ENCODE results near the gene PLEKHO2. TPM values are rescaled to one million over a fixed set of nuclear protein-coding genes. Genes with fewer than 3 reads are reported as not detected.

Gene PLEKHO2
- total RNA-seq, 4 donors from 2014 or later: 4.7 to 18.2 (median 7.4) TPM

- no peak for TF ChIP-seq POLR2A (IDR thresholded peaks at IDR 0.05)
- TF ChIP-seq, protein P1, sequence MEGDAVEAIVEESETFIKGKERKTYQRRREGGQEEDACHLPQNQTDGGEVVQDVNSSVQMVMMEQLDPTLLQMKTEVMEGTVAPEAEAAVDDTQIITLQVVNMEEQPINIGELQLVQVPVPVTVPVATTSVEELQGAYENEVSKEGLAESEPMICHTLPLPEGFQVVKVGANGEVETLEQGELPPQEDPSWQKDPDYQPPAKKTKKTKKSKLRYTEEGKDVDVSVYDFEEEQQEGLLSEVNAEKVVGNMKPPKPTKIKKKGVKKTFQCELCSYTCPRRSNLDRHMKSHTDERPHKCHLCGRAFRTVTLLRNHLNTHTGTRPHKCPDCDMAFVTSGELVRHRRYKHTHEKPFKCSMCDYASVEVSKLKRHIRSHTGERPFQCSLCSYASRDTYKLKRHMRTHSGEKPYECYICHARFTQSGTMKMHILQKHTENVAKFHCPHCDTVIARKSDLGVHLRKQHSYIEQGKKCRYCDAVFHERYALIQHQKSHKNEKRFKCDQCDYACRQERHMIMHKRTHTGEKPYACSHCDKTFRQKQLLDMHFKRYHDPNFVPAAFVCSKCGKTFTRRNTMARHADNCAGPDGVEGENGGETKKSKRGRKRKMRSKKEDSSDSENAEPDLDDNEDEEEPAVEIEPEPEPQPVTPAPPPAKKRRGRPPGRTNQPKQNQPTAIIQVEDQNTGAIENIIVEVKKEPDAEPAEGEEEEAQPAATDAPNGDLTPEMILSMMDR (IDR thresholded peaks at IDR 0.05): no peak
- Histone ChIP-seq H3K36me3 (no peaks in the 10 kb centered on the region), H3K4me1 (peaks cover 0 to 13% (median 0%) of the 10 kb centered on the region in 4 donors)
Observed at GRCh38 chr15:64902863-64903262, 61.1 kb downstream of the PLEKHO2 start.

DNA sequence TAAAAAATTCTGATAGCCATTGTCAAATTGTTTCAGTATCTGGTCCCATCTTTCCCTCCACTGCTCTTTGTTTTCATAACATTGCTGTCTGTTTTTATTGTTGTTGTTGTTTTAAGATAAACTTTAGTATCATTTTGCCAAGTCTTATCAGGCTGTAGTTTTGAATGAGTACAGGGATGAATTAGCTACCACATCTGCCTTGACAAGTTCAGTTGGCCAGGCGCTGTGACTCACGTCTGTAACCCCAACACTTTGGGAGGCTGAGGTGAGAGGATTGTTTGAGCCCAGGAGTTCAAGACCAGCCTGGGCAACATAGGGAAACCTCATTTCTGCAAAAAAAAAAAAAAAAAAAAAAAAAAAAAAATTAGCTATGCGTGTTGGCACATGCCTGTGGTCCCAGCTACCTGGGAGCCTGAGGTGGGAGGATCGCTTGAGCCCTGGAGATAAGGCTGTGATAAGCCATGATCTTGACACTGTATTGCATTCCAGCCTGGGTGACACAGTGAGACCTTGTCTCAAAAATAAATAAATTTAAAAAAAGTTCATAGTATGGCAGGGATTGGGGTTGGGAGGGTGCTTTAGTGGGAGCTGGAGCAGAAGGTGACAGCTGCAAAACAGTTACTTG lies 61.7 kb downstream of the PLEKHO2 start:
- Histone ChIP-seq H3K27me3 (no peaks in the 10 kb centered on the region), H3K27ac (no peak overlapping the region)
- TF ChIP-seq POLR2A (IDR thresholded peaks at IDR 0.05): no peak
- TF ChIP-seq, protein P1 (IDR thresholded peaks at IDR 0.05): no peak

More at GRCh38 chr15:64902863-64903262, 61.1 kb downstream of the PLEKHO2 start:
- peaks cover 0 to 10% (median 2%) of the 10 kb centered on the region in 4 donors for H3K9me3 ChIP-seq
- no peak overlapping the region for H3K27ac ChIP-seq
- H3K4me3 ChIP-seq: no peak overlapping the region
- H3K27me3 ChIP-seq: no peaks in the 10 kb centered on the region
- no peak for DNase-seq

GRCh38 chr15:64904189-64904588 lies 62.5 kb downstream of the PLEKHO2 start:
- Histone ChIP-seq H3K27me3 (no peaks in the 10 kb centered on the region), H3K4me1 (peaks cover 0 to 7% (median 0%) of the 10 kb centered on the region in 4 donors), H3K9me3 (peaks cover 0 to 10% (median 2%) of the 10 kb centered on the region in 4 donors), H3K36me3 (no peaks in the 10 kb centered on the region), H3K27ac (no peak overlapping the region), H3K4me3 (no peak overlapping the region)
- TF ChIP-seq POLR2A (IDR thresholded peaks at IDR 0.05): no peak
- TF ChIP-seq, protein P1 (IDR thresholded peaks at IDR 0.05): no peak
- DNase-seq: no peak

More for the DNA sequence above, 61.7 kb downstream of the PLEKHO2 start:
- peaks cover 0 to 10% (median 2%) of the 10 kb centered on the region in 4 donors for H3K9me3 ChIP-seq
- no peak overlapping the region for H3K4me3 ChIP-seq
- H3K36me3 ChIP-seq: no peaks in the 10 kb centered on the region
- H3K4me1 ChIP-seq: peaks cover 0 to 7% (median 0%) of the 10 kb centered on the region in 4 donors
- no peak for DNase-seq

- DNase-seq: peak; percentile 73 to 90 (median 78)
- H3K27ac ChIP-seq: peak overlapping the region in 2 of 4 donors; percentile 38 to 53
- H3K36me3 ChIP-seq: no peaks in the 10 kb centered on the region
- H3K4me1 ChIP-seq: peaks cover 0 to 7% (median 0%) of the 10 kb centered on the region in 4 donors
- TF ChIP-seq, protein P1 (IDR thresholded peaks at IDR 0.05): peak; percentile 55 to 87 (median 71)
- no peak for TF ChIP-seq POLR2A (IDR thresholded peaks at IDR 0.05)
- H3K27me3 ChIP-seq: no peaks in the 10 kb centered on the region
- H3K9me3 ChIP-seq: peaks cover 0 to 10% (median 2%) of the 10 kb centered on the region in 4 donors
- peak overlapping the region; percentile 2 to 48 (median 18) for H3K4me3 ChIP-seq
Observed at GRCh38 chr15:64905119-64905831, 63.6 kb downstream of the PLEKHO2 start.

DNA sequence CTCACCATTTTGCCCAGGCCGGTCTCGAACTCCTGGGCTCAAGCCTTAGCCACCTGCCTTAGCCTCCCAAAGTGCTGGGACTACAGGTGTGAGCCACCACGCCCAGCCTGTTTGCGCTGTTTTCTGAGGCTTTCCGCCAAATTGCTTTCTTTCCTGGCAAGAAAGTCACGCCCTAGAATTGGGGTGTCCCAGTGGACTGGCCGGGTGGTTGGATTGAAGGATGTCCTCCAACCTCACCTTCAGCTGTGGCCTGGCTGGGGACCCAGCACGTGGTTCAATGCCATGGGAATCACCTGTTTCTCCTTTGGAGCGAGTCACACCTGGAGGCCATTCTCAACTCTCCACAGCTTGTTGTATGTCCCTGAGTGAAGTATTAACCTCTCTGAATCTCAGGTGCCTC lies 64.2 kb downstream of the PLEKHO2 start:
- Histone ChIP-seq H3K4me3 (no peak overlapping the region), H3K4me1 (peaks cover 0 to 7% (median 0%) of the 10 kb centered on the region in 4 donors), H3K27me3 (no peaks in the 10 kb centered on the region), H3K36me3 (no peaks in the 10 kb centered on the region), H3K9me3 (peaks cover 0 to 8% (median 1%) of the 10 kb centered on the region in 4 donors), H3K27ac (no peak overlapping the region)
- DNase-seq: no peak
- TF ChIP-seq POLR2A (IDR thresholded peaks at IDR 0.05): no peak
- TF ChIP-seq, protein P1 (IDR thresholded peaks at IDR 0.05): no peak

Measured in Peyer's patch (tissue), 4 donors.